ENCODE data around the gene RNASET2. TPM values are rescaled to one million over a fixed set of nuclear protein-coding genes. Genes with fewer than 3 reads are reported as not detected.
"Not testable (repeated sequence)": the region's sequence is repeated elsewhere in the genome, so short reads cannot be mapped to it uniquely, and the experiment has no call there.

RNASET2 gene
- total and polyA plus RNA-seq, 7 experiments from 2014 or later, result 147 to 683 (median 266) TPM

DNA sequence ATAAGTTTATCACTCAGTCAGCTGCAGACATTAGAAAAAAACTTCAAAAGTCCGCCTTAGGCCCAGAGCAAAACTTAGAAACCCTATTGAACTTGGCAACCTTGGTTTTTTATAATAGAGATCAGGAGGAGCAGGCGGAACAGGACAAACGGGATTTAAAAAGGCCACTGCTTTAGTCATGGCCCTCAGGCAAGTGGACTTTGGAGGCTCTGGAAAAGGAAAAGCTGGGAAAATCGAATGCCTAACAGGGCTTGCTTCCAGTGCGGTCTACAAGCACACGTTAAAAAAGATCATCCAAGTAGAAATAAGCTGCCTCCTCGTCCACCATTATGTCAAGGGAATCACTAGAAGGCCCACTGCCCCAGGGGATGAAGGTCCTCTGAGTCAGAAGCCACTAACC lies 61.7 kb downstream of the RNASET2 start:
- H3K27me3 Mint-ChIP-seq; ATAC-seq; H3K4me1 ChIP-seq (ENCODE audit: control insufficient read depth in 2 of 2, insufficient read depth in 2 of 2, low read length in 2 of 2); DNase-seq; H3K27me3 ChIP-seq (ENCODE audit: control insufficient read depth in 2 of 2, insufficient read depth in 2 of 2, low read length in 2 of 2); POLR2A ChIA-PET; intact Hi-C loops (cut with micrococcal nuclease); H3K36me3 ChIP-seq (ENCODE audit: control insufficient read depth in 2 of 3, insufficient read depth in 3 of 3, low read length in 3 of 3); H3K4me3 ChIP-seq (ENCODE audit: low read length); CTCF ChIA-PET; H3K27ac ChIP-seq (ENCODE audit: low read depth, low read length); H3K4me1 Mint-ChIP-seq; H3K9me3 ChIP-seq (ENCODE audit: control insufficient read depth in 2 of 3, low read length in 3 of 3); H3K4me3 Mint-ChIP-seq; H3K27ac Mint-ChIP-seq: not testable (repeated sequence)
- peaks cover 0 to 26% (median 10%) of the 10 kb centered on the region in 5 donors for H3K36me3 Mint-ChIP-seq
- H3K9me3 Mint-ChIP-seq, result peaks cover 0 to 11% (median 6%) of the 10 kb centered on the region in 11 donors

- H3K36me3 ChIP-seq (ENCODE audit: control insufficient read depth in 2 of 3, insufficient read depth in 3 of 3, low read length in 3 of 3); ATAC-seq; H3K27ac ChIP-seq (ENCODE audit: low read depth, low read length); H3K4me1 ChIP-seq (ENCODE audit: control insufficient read depth in 2 of 2, insufficient read depth in 2 of 2, low read length in 2 of 2); H3K27me3 ChIP-seq (ENCODE audit: control insufficient read depth in 2 of 2, insufficient read depth in 2 of 2, low read length in 2 of 2); H3K4me3 Mint-ChIP-seq; intact Hi-C loops (cut with micrococcal nuclease); H3K4me1 Mint-ChIP-seq; H3K9me3 ChIP-seq (ENCODE audit: control insufficient read depth in 2 of 3, low read length in 3 of 3); CTCF ChIA-PET; H3K4me3 ChIP-seq (ENCODE audit: low read length); POLR2A ChIA-PET; DNase-seq; H3K27me3 Mint-ChIP-seq; H3K27ac Mint-ChIP-seq: not testable (repeated sequence)
- H3K36me3 Mint-ChIP-seq, result peaks cover 0 to 32% (median 15%) of the 10 kb centered on the region in 5 donors
- H3K9me3 Mint-ChIP-seq, result peaks cover 0 to 24% (median 12%) of the 10 kb centered on the region in 11 donors
Observed at GRCh38 chr6:166892472-166892871, 63.9 kb downstream of the RNASET2 start.

DNA sequence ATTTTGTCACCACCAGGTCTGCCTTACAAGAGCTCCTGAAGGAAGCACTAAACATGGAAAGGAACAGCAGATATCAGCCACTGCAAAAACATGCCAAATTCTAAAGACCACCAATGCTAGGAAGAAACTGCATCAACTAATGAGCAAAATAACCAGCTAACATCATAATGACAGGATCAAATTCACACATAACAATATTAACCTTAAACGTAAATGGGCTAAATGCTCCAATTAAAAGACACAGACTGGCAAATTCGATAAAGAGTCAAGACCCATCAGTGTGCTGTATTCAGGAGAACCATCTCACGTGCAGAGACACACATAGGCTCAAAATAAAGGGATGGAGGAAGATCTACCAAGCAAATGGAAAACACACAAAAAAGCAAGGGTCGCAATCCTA lies 69.6 kb downstream of the RNASET2 start:
- H3K27ac Mint-ChIP-seq; H3K9me3 ChIP-seq (ENCODE audit: control insufficient read depth in 2 of 3, low read length in 3 of 3); ATAC-seq; H3K36me3 ChIP-seq (ENCODE audit: control insufficient read depth in 2 of 3, insufficient read depth in 3 of 3, low read length in 3 of 3); H3K27ac ChIP-seq (ENCODE audit: low read depth, low read length); H3K4me3 ChIP-seq (ENCODE audit: low read length); H3K4me1 ChIP-seq (ENCODE audit: control insufficient read depth in 2 of 2, insufficient read depth in 2 of 2, low read length in 2 of 2); H3K27me3 Mint-ChIP-seq; H3K4me3 Mint-ChIP-seq; H3K4me1 Mint-ChIP-seq; CTCF ChIA-PET; DNase-seq; POLR2A ChIA-PET; intact Hi-C loops (cut with micrococcal nuclease); H3K27me3 ChIP-seq (ENCODE audit: control insufficient read depth in 2 of 2, insufficient read depth in 2 of 2, low read length in 2 of 2): not testable (repeated sequence)
- Mint-ChIP-seq H3K9me3 (peaks cover 0 to 45% (median 19%) of the 10 kb centered on the region in 11 donors), H3K36me3 (peaks cover 10 to 42% (median 27%) of the 10 kb centered on the region in 5 donors)

DNA sequence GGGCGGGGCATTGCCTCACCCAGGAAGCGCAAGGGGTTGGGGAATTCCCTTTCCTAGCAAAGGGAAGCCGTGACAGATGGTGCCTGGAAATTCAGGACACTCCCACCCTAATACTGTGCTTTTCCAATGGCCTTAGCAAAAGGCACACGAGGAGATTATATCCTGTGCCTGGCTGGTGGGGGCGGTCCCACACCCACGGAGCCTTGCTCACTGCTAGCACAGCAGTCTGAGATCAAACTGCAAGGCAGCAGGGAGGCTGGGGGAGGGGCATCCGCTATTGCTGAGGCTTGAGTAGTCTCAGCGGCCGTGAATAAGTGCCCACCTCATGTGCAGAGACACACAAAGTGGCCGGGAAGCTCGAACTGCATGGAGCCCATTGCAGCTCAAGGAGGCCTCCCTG lies 71.4 kb downstream of the RNASET2 start:
- H3K27ac ChIP-seq (ENCODE audit: low read depth, low read length); H3K4me1 ChIP-seq (ENCODE audit: control insufficient read depth in 2 of 2, insufficient read depth in 2 of 2, low read length in 2 of 2); POLR2A ChIA-PET; H3K27me3 Mint-ChIP-seq; DNase-seq; H3K36me3 ChIP-seq (ENCODE audit: control insufficient read depth in 2 of 3, insufficient read depth in 3 of 3, low read length in 3 of 3); ATAC-seq; H3K4me3 ChIP-seq (ENCODE audit: low read length); H3K4me3 Mint-ChIP-seq; H3K4me1 Mint-ChIP-seq; H3K9me3 ChIP-seq (ENCODE audit: control insufficient read depth in 2 of 3, low read length in 3 of 3); intact Hi-C loops (cut with micrococcal nuclease); H3K27ac Mint-ChIP-seq; CTCF ChIA-PET; H3K27me3 ChIP-seq (ENCODE audit: control insufficient read depth in 2 of 2, insufficient read depth in 2 of 2, low read length in 2 of 2): not testable (repeated sequence)
- Mint-ChIP-seq H3K36me3 (peaks cover 9 to 33% (median 16%) of the 10 kb centered on the region in 5 donors), H3K9me3 (peaks cover 0 to 38% (median 14%) of the 10 kb centered on the region in 11 donors)

DNA sequence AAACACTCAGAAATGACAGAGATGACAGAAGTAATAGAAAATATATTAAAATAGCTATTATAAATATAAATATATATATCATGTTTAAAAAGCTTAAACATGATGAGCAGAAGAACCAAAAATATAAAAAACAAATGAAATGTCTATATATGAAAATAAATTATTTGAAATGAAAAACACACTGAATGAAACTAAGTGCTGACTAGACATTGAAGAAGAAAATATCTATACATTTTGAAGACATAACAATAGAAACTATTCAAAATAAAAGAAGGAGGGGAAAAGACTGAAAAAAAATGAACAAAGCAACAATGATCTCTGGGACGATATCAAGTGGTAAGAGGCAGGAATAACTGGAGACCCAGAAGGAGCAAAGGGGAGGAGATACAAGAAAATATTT lies 76.8 kb downstream of the RNASET2 start:
- intact Hi-C loops (cut with micrococcal nuclease), result loop anchor here in 1 of 2 donors (5.0 kb wide), 1 partner anchor 108 kb away; no protein-coding TSS in a partner anchor
- Mint-ChIP-seq H3K9me3 (peaks cover 0 to 13% (median 6%) of the 10 kb centered on the region in 11 donors), H3K4me3 (no peak overlapping the region), H3K36me3 (peaks cover 0 to 20% (median 12%) of the 10 kb centered on the region in 5 donors), H3K27ac (peak overlapping the region in 1 of 9 donors; percentile 22), H3K27me3 (peaks cover 0 to 12% (median 0%) of the 10 kb centered on the region in 5 donors), H3K4me1 (peaks cover 0 to 4% (median 0%) of the 10 kb centered on the region in 7 donors)
- Histone ChIP-seq H3K9me3 (ENCODE audit: control insufficient read depth in 2 of 3, low read length in 3 of 3) (no peaks in the 10 kb centered on the region), H3K27me3 (ENCODE audit: control insufficient read depth in 2 of 2, insufficient read depth in 2 of 2, low read length in 2 of 2) (no peaks in the 10 kb centered on the region), H3K36me3 (ENCODE audit: control insufficient read depth in 2 of 3, insufficient read depth in 3 of 3, low read length in 3 of 3) (no peaks in the 10 kb centered on the region), H3K27ac (ENCODE audit: low read depth, low read length) (no peak overlapping the region), H3K4me1 (ENCODE audit: control insufficient read depth in 2 of 2, insufficient read depth in 2 of 2, low read length in 2 of 2) (no peaks in the 10 kb centered on the region), H3K4me3 (ENCODE audit: low read length) (no peak overlapping the region)
- ATAC-seq (no peak), DNase-seq (no peak)
- POLR2A ChIA-PET, result no interaction called here
- CTCF ChIA-PET, result interaction anchor here (0.6 to 1.0 kb wide), 2 partner anchors 92 to 185 kb away, joined by 3 read pairs; no protein-coding TSS in a partner anchor

Small RNAs within 50 kb of the gene (microRNA-seq; reads per million reads assigned to microRNA genes)
- gene MIR3939 (ENCODE audit: borderline microRNAs expressed), result not detected

Other genes starting within 250 kb of the RNASET2 start
- gene CEP43, start 42.8 kb upstream of the RNASET2 start, total RNA-seq, result 10 to 100 TPM; 11.5 to 17.6 (median 15.5) TPM
- gene CEP43, start 42.8 kb upstream of the RNASET2 start, polyA plus RNA-seq, result 1 to 10 TPM; 3.3 to 3.8 TPM
- 1 to 10 TPM in 1 of 5 experiments, under 1 TPM in 3, not detected in 1; 0.15 to 4.1 (median 0.48) TPM for gene CCR6, start 166.5 kb upstream of the RNASET2 start, total RNA-seq
- under 1 TPM; 0.38 to 0.93 TPM for gene CCR6, start 166.5 kb upstream of the RNASET2 start, polyA plus RNA-seq
- gene GPR31, start 201.4 kb upstream of the RNASET2 start, total RNA-seq, result not detected
- gene GPR31, start 201.4 kb upstream of the RNASET2 start, polyA plus RNA-seq, result not detected

Data from naive thymus-derived CD4-positive, alpha-beta T cell (primary cell).